ENCODE measurements around the gene RABGAP1L.

- TF ChIP-seq POLR2A (IDR thresholded peaks at IDR 0.05) (no peak), CTCF (IDR thresholded peaks at IDR 0.05) (no peak), EP300 (IDR thresholded peaks at IDR 0.05) (no peak)
Measured at GRCh38 chr1:174777262-174777661, 617.9 kb downstream of the RABGAP1L start.
